22Rv1 (cell line): ENCODE results near the gene RALGPS1.

Experiments used
- ZFX ChIP-seq: fragments of 450-650 bp; IDR thresholded peaks from 2 replicates; pipeline ENCODE4 v1.6.1; 2017; ENCODE audit warnings: antibody characterized with exemption, borderline replicate concordance
- TF ChIP-seq, protein P1 (sequence below): fragments of 450-650 bp; IDR thresholded peaks from 2 replicates; pipeline ENCODE4 v1.5.1; 2017; ENCODE audit warnings: mild to moderate bottlenecking

DNA sequence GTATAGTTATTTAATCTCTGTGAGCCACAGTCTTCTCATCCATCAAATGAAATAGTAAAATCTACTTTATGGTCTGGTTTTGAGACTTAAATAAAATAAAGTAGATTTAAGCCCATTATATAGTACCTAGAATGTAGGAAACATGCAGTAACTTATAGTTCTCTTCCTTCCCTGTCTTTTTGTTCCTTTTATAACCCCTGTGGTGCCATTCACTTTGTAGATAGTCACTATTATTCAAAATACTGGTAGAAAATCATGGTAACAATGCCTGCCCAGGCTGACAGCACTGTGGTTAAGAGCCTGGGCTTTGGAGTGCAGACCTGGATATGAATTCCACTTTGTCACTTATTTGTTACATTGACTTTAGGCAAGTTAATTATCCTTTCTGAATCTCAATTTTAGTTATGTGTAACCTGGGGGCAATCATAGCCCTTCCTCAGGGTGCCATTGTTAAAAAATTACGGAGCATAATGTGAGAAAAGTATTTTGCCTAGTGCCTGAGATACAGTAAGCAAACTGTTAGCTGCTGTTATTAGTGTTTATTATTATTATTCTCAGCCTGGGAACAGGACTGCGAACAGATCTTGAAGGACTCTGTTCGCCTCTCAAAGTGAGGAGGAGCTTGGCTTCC is 100.4 kb downstream of the RALGPS1 start:
- TF ChIP-seq, protein P1, sequence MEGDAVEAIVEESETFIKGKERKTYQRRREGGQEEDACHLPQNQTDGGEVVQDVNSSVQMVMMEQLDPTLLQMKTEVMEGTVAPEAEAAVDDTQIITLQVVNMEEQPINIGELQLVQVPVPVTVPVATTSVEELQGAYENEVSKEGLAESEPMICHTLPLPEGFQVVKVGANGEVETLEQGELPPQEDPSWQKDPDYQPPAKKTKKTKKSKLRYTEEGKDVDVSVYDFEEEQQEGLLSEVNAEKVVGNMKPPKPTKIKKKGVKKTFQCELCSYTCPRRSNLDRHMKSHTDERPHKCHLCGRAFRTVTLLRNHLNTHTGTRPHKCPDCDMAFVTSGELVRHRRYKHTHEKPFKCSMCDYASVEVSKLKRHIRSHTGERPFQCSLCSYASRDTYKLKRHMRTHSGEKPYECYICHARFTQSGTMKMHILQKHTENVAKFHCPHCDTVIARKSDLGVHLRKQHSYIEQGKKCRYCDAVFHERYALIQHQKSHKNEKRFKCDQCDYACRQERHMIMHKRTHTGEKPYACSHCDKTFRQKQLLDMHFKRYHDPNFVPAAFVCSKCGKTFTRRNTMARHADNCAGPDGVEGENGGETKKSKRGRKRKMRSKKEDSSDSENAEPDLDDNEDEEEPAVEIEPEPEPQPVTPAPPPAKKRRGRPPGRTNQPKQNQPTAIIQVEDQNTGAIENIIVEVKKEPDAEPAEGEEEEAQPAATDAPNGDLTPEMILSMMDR = no peak
- no peak for TF ChIP-seq ZFX
